ENCODE results near the gene CARS1. TPM values are rescaled to one million over a fixed set of nuclear protein-coding genes. Genes with fewer than 3 reads are reported as not detected.
A peak's percentile ranks its signal among the peaks of the same experiment; 100 is the strongest.

The CARS1 gene
- total RNA-seq, 4 donors from 2014 or later, result 29.3 to 50.4 (median 36.4) TPM

- peak overlapping the region in 1 of 4 donors; percentile 70 for H3K27ac ChIP-seq
- WGBS, 2 donors, result 58 to 80% methylated on average over 6 of the region's 6 CpGs
- H3K4me1 ChIP-seq, result peaks cover 0 to 34% (median 4%) of the 10 kb centered on the region in 4 donors
Observed at GRCh38 chr11:3044004-3044403, 13.2 kb downstream of the CARS1 start.

GRCh38 chr11:3043315-3043871, 13.8 kb downstream of the CARS1 start:
- Histone ChIP-seq H3K4me1 (peaks cover 0 to 29% (median 0%) of the 10 kb centered on the region in 4 donors), H3K27ac (peak overlapping the region in 2 of 4 donors; percentile 36 to 70), H3K27me3 (no peaks in the 10 kb centered on the region), H3K4me3 (no peak overlapping the region), H3K9me3 (no peaks in the 10 kb centered on the region), H3K36me3 (peaks cover 0 to 67% (median 5%) of the 10 kb centered on the region in 3 donors)
- TF ChIP-seq POLR2A (IDR thresholded peaks at IDR 0.05) (no peak), EP300 (IDR thresholded peaks at IDR 0.05) (no peak), CTCF (IDR thresholded peaks at IDR 0.05) (no peak)
- 78 to 86% methylated on average over 14 to 16 of the region's 16 CpGs for WGBS, 2 donors
- peak; percentile 27 to 43 for DNase-seq (ENCODE audit: low spot score in 2 of 2)

More at GRCh38 chr11:3044004-3044403, 13.2 kb downstream of the CARS1 start:
- H3K36me3 ChIP-seq, result peaks cover 0 to 62% (median 5%) of the 10 kb centered on the region in 3 donors
- H3K9me3 ChIP-seq, result no peaks in the 10 kb centered on the region
- DNase-seq (ENCODE audit: low spot score in 2 of 2), result no peak
- H3K27me3 ChIP-seq, result no peaks in the 10 kb centered on the region
- H3K4me3 ChIP-seq, result no peak overlapping the region
- TF ChIP-seq POLR2A (IDR thresholded peaks at IDR 0.05) (no peak), CTCF (IDR thresholded peaks at IDR 0.05) (no peak), EP300 (IDR thresholded peaks at IDR 0.05) (no peak)

GRCh38 chr11:3042496-3043314, 14.5 kb downstream of the CARS1 start:
- H3K9me3 ChIP-seq, result no peaks in the 10 kb centered on the region
- H3K36me3 ChIP-seq, result peaks cover 0 to 71% (median 7%) of the 10 kb centered on the region in 3 donors
- H3K27me3 ChIP-seq, result no peaks in the 10 kb centered on the region
- TF ChIP-seq POLR2A (IDR thresholded peaks at IDR 0.05), result no peak
- no peak for TF ChIP-seq EP300 (IDR thresholded peaks at IDR 0.05)
- no peak for TF ChIP-seq CTCF (IDR thresholded peaks at IDR 0.05)
- H3K4me3 ChIP-seq, result no peak overlapping the region
- 81 to 85% methylated on average over 10 of the region's 11 CpGs for WGBS, 2 donors
- H3K27ac ChIP-seq, result peak overlapping the region in 2 of 4 donors; percentile 36 to 70
- no peak for DNase-seq (ENCODE audit: low spot score in 2 of 2)
- H3K4me1 ChIP-seq, result peaks cover 0 to 31% (median 0%) of the 10 kb centered on the region in 4 donors

GRCh38 chr11:3041699-3042441, 15.4 kb downstream of the CARS1 start:
- DNase-seq (ENCODE audit: low spot score in 2 of 2), result no peak
- no peaks in the 10 kb centered on the region for H3K27me3 ChIP-seq
- peaks cover 0 to 39% (median 0%) of the 10 kb centered on the region in 4 donors for H3K4me1 ChIP-seq
- WGBS, 2 donors, result 89% methylated on average over 15 to 16 of the region's 17 CpGs
- no peak overlapping the region for H3K4me3 ChIP-seq
- no peaks in the 10 kb centered on the region for H3K9me3 ChIP-seq
- peaks cover 0 to 73% (median 8%) of the 10 kb centered on the region in 3 donors for H3K36me3 ChIP-seq
- TF ChIP-seq EP300 (IDR thresholded peaks at IDR 0.05), result no peak
- TF ChIP-seq CTCF (IDR thresholded peaks at IDR 0.05), result no peak
- no peak for TF ChIP-seq POLR2A (IDR thresholded peaks at IDR 0.05)
- H3K27ac ChIP-seq, result no peak overlapping the region

All from tibial nerve (tissue), 4 donors.